SU-DHL-6 (cell line): ENCODE results near the gene SRL.

Source experiments
- H2AFZ ChIP-seq: fragments of 200-600 bp; sonication (generic); 2 replicates; pipeline ENCODE4 v1.6.1; 2014; ENCODE audit warnings: low read depth, mild to moderate bottlenecking, moderate library complexity, mixed read lengths, antibody characterized with exemption, low read length; ENCODE audit not compliant: severe bottlenecking
- H3F3A ChIP-seq: fragments of 200-600 bp; shearing (Covaris generic); 2 replicates; pipeline ENCODE4 v1.6.0; 2016; ENCODE audit warnings: antibody characterized with exemption, mild to moderate bottlenecking; ENCODE audit not compliant: insufficient read depth
- H3K27ac ChIP-seq: fragments of 200-600 bp; sonication (generic); 2 replicates; pipeline ENCODE4 v1.5.1; 2016; ENCODE audit warnings: low read depth, mild to moderate bottlenecking, low read length, moderate library complexity, mixed read lengths
- H3K27me3 ChIP-seq: fragments of 200-600 bp; sonication (generic), shearing (Covaris generic); 2 replicates; pipeline ENCODE4 v1.6.0; 2014; ENCODE audit warnings: mild to moderate bottlenecking, low read length
- H3K36me3 ChIP-seq: fragments of 200-600 bp; sonication (generic); 2 replicates; pipeline ENCODE4 v1.6.1; 2014; ENCODE audit warnings: mild to moderate bottlenecking, low read length, mixed read lengths
- H3K4me2 ChIP-seq: fragments of 300-600, 200-600 bp; shearing (Covaris generic), sonication (generic); 2 replicates; pipeline ENCODE4 v1.6.0; 2014; ENCODE audit warnings: low read length, low read depth, mild to moderate bottlenecking; ENCODE audit not compliant: poor library complexity, severe bottlenecking
- H3K4me3 ChIP-seq: fragments of 200-600 bp; sonication (generic); 2 replicates; pipeline ENCODE4 v1.5.1; 2014; ENCODE audit warnings: antibody characterized with exemption, low read length, mild to moderate bottlenecking, mixed read lengths; ENCODE audit not compliant: insufficient read depth, poor library complexity, severe bottlenecking
- H3K79me2 ChIP-seq: fragments of 200-600 bp; sonication (generic); 2 replicates; pipeline ENCODE4 v1.6.1; 2014; ENCODE audit warnings: mild to moderate bottlenecking, low read length, moderate library complexity; ENCODE audit not compliant: insufficient read depth
- H3K9ac ChIP-seq: fragments of 200-600 bp; sonication (generic); 2 replicates; pipeline ENCODE4 v1.7.0; 2014; ENCODE audit warnings: mild to moderate bottlenecking, low read length
- H3K9me2 ChIP-seq: fragments of 200-600 bp; sonication (generic); replicated peaks from 2 replicates; pipeline ENCODE4 v1.6.1; 2014; ENCODE audit warnings: low read length; ENCODE audit not compliant: insufficient read depth
- H3K9me3 ChIP-seq: fragments of 200-600 bp; sonication (generic); 2 replicates; pipeline ENCODE4 v1.6.1; 2014; ENCODE audit warnings: low read length, mixed read lengths; ENCODE audit not compliant: insufficient read depth
- H4K20me1 ChIP-seq: fragments of 200-600 bp; sonication (generic); 2 replicates; pipeline ENCODE4 v1.6.1; 2014; ENCODE audit warnings: low read depth, mild to moderate bottlenecking, antibody characterized with exemption, low read length, moderate library complexity, mixed read lengths
- EZH2phosphoT487 ChIP-seq: fragments of 200-600 bp; sonication (generic), shearing (Covaris generic); conservative IDR thresholded peaks from 2 replicates; pipeline ENCODE4 v1.6.1; 2018; ENCODE audit warnings: mild to moderate bottlenecking, antibody characterized with exemption, low read length, moderate library complexity, mixed read lengths
- TF ChIP-seq, protein P1 (sequence below): fragments of 200-600 bp; sonication (generic); IDR thresholded peaks from one replicate; pipeline ENCODE4 v1.5.1; 2017; ENCODE audit warnings: antibody characterized with exemption, mild to moderate bottlenecking, low read length, moderate library complexity; ENCODE audit not compliant: insufficient read depth, poor library complexity, severe bottlenecking

Gene SRL

GRCh38 chr16:4270091-4270490 lies 28.2 kb upstream of the SRL start:
- H3K9ac ChIP-seq: peak overlapping the region; percentile 78
- 0 out of 2 replicates have a peak overlapping the region, but pooled peaks have one; percentile 80 for H3K27ac ChIP-seq
- H3K9me3 ChIP-seq: no peaks in the 10 kb centered on the region
- H3F3A ChIP-seq: peaks cover 8% of the 10 kb centered on the region
- no peak overlapping the region for H2AFZ ChIP-seq
- no peak for TF ChIP-seq EZH2phosphoT487
- TF ChIP-seq, protein P1, sequence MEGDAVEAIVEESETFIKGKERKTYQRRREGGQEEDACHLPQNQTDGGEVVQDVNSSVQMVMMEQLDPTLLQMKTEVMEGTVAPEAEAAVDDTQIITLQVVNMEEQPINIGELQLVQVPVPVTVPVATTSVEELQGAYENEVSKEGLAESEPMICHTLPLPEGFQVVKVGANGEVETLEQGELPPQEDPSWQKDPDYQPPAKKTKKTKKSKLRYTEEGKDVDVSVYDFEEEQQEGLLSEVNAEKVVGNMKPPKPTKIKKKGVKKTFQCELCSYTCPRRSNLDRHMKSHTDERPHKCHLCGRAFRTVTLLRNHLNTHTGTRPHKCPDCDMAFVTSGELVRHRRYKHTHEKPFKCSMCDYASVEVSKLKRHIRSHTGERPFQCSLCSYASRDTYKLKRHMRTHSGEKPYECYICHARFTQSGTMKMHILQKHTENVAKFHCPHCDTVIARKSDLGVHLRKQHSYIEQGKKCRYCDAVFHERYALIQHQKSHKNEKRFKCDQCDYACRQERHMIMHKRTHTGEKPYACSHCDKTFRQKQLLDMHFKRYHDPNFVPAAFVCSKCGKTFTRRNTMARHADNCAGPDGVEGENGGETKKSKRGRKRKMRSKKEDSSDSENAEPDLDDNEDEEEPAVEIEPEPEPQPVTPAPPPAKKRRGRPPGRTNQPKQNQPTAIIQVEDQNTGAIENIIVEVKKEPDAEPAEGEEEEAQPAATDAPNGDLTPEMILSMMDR: no peak
- H3K27me3 ChIP-seq: no peaks in the 10 kb centered on the region
- H3K36me3 ChIP-seq: no peaks in the 10 kb centered on the region
- H3K79me2 ChIP-seq: peaks cover 63% of the 10 kb centered on the region
- H4K20me1 ChIP-seq: no peaks in the 10 kb centered on the region
- no peak overlapping the region for H3K4me2 ChIP-seq
- H3K4me3 ChIP-seq: no peak overlapping the region
- H3K9me2 ChIP-seq: no peaks in the 10 kb centered on the region

DNA sequence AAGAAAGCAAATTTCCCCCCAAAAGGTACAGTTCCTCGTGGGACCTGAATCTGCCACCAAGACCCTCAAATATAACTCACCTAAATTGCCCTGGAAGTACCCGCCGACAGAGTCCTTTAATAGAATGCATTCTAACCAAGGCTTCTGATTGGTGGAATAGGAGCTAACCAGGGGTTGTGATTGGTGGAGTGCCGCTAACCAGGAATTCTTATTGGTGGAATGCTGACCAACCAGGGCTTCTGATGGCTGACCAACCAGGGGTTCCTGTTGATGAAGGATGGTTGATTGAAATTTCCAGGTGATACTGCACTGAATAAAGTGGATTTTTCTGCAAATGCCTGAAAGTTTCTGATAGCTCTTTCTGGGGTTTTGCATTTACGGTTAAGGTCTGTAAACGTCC lies 24.5 kb upstream of the SRL start:
- TF ChIP-seq, protein P1: no peak
- no peak for TF ChIP-seq EZH2phosphoT487
- Histone ChIP-seq H3K9me2 (no peaks in the 10 kb centered on the region), H3K27me3 (no peaks in the 10 kb centered on the region), H3K27ac (no peak overlapping the region), H2AFZ (no peak overlapping the region), H3K79me2 (peaks cover 80% of the 10 kb centered on the region), H3K4me2 (no peak overlapping the region), H3K36me3 (0 out of 2 replicates have a peak, but pooled peaks cover 2% of the 10 kb centered on the region), H3K9ac (no peak overlapping the region), H4K20me1 (no peaks in the 10 kb centered on the region), H3F3A (peaks cover 4% of the 10 kb centered on the region; the same call in 1 of the 2 replicates), H3K4me3 (no peak overlapping the region), H3K9me3 (no peaks in the 10 kb centered on the region)

- H3K9me3 ChIP-seq: no peaks in the 10 kb centered on the region
- peaks cover 73% of the 10 kb centered on the region for H3K79me2 ChIP-seq
- no peak overlapping the region for H3K27ac ChIP-seq
- no peaks in the 10 kb centered on the region for H3K27me3 ChIP-seq
- no peak overlapping the region for H3K4me2 ChIP-seq
- no peak overlapping the region for H3K4me3 ChIP-seq
- H3F3A ChIP-seq: peaks cover under 1% of the 10 kb centered on the region; the same call in 1 of the 2 replicates
- H3K9ac ChIP-seq: no peak overlapping the region
- TF ChIP-seq, protein P1: no peak
- no peak for TF ChIP-seq EZH2phosphoT487
- no peak overlapping the region for H2AFZ ChIP-seq
- H3K9me2 ChIP-seq: no peaks in the 10 kb centered on the region
- no peaks in the 10 kb centered on the region for H4K20me1 ChIP-seq
- 0 out of 2 replicates have a peak, but pooled peaks cover 2% of the 10 kb centered on the region for H3K36me3 ChIP-seq
Observed at GRCh38 chr16:4265676-4266075, 23.8 kb upstream of the SRL start.
